OCI-LY3 (cell line): ENCODE measurements around the gene DOCK7.
A peak's percentile ranks its signal among the peaks of the same experiment; 100 is the strongest.

Experiments used
- H2AFZ ChIP-seq: fragments of 200-600, 300-600 bp; shearing (Covaris generic); 2 replicates; pipeline ENCODE4 v1.6.0; 2014; ENCODE audit warnings: antibody characterized with exemption, low read depth, low read length
- H3K27ac ChIP-seq: fragments of 200-600, 300-600 bp; sonication (generic); 2 replicates; pipeline ENCODE4 v1.5.1; 2014; ENCODE audit warnings: mild to moderate bottlenecking, low read length, moderate library complexity, mixed read lengths
- H3K27me3 ChIP-seq: fragments of 200-600, 300-600 bp; sonication (generic); 2 replicates; pipeline ENCODE4 v1.6.1; 2014; ENCODE audit warnings: low read depth, low read length, mixed read lengths
- H3K36me3 ChIP-seq: fragments of 200-600, 300-600 bp; sonication (generic); replicated peaks from 2 replicates; pipeline ENCODE3; 2014; ENCODE audit warnings: low read depth, low read length, mixed read lengths
- H3K4me1 ChIP-seq: fragments of 300-600, 200-600 bp; sonication (generic); 2 replicates; pipeline ENCODE4 v1.6.1; 2014; ENCODE audit warnings: low read length, mixed read lengths
- H3K4me2 ChIP-seq: fragments of 200-600, 300-600 bp; sonication (generic); 2 replicates; pipeline ENCODE4 v1.6.1; 2014; ENCODE audit warnings: low read length, mixed read lengths
- H3K4me3 ChIP-seq: fragments of 300-600, 200-600 bp; sonication (generic); 2 replicates; pipeline ENCODE4 v1.5.1; 2014; ENCODE audit warnings: antibody characterized with exemption, mild to moderate bottlenecking, low read length, moderate library complexity
- H3K79me2 ChIP-seq: fragments of 300-600, 200-600 bp; shearing (Covaris generic); 2 replicates; pipeline ENCODE4 v1.6.1; 2014; ENCODE audit warnings: mild to moderate bottlenecking, low read length, mixed read lengths
- H3K9ac ChIP-seq: fragments of 300-600, 200-600 bp; shearing (Covaris generic); 2 replicates; pipeline ENCODE4 v1.6.0; 2014; ENCODE audit warnings: mild to moderate bottlenecking, low read length, moderate library complexity
- H3K9me3 ChIP-seq: fragments of 200-600, 300-600 bp; shearing (Covaris generic); 2 replicates; pipeline ENCODE4 v1.6.1; 2014; ENCODE audit warnings: low read length, mixed read lengths; ENCODE audit not compliant: insufficient read depth
- H4K20me1 ChIP-seq: fragments of 200-600, 300-600 bp; sonication (generic); 2 replicates; pipeline ENCODE4 v1.6.1; 2016; ENCODE audit warnings: low read length, mixed read lengths; ENCODE audit not compliant: insufficient read depth
- CTCF ChIP-seq: fragments of 200-600, 300-600 bp; sonication (generic); IDR thresholded peaks from 2 replicates; pipeline ENCODE4 v1.5.1; 2014; ENCODE audit warnings: antibody characterized with exemption, low read length, low read depth
- EZH2phosphoT487 ChIP-seq: fragments of 200-600 bp; shearing (Covaris generic); IDR thresholded peaks from 2 replicates; pipeline ENCODE4 v1.6.1; 2018; ENCODE audit warnings: antibody characterized with exemption, mixed run types, low read depth

Gene DOCK7

GRCh38 chr1:62514746-62515423 is 173.3 kb downstream of the DOCK7 start:
- Histone ChIP-seq H3K4me2 (no peak overlapping the region), H3K27ac (no peak overlapping the region)

GRCh38 chr1:62513013-62513412 is 175.2 kb downstream of the DOCK7 start:
- no peaks in the 10 kb centered on the region for H4K20me1 ChIP-seq
- no peak overlapping the region for H3K4me3 ChIP-seq
- no peaks in the 10 kb centered on the region for H3K36me3 ChIP-seq
- H3K4me2 ChIP-seq = no peak overlapping the region
- no peak overlapping the region for H3K9ac ChIP-seq
- no peak overlapping the region for H3K27ac ChIP-seq
- no peaks in the 10 kb centered on the region for H3K27me3 ChIP-seq
- no peaks in the 10 kb centered on the region for H3K79me2 ChIP-seq
- peaks cover 7% of the 10 kb centered on the region for H3K4me1 ChIP-seq
- TF ChIP-seq EZH2phosphoT487 = no peak
- TF ChIP-seq CTCF = no peak
- no peak overlapping the region for H2AFZ ChIP-seq
- no peaks in the 10 kb centered on the region for H3K9me3 ChIP-seq

More at GRCh38 chr1:62514746-62515423, 173.3 kb downstream of the DOCK7 start:
- H3K27me3 ChIP-seq = no peaks in the 10 kb centered on the region
- H2AFZ ChIP-seq = no peak overlapping the region
- no peaks in the 10 kb centered on the region for H4K20me1 ChIP-seq
- H3K4me1 ChIP-seq = peaks cover 7% of the 10 kb centered on the region
- H3K36me3 ChIP-seq = no peaks in the 10 kb centered on the region
- no peak overlapping the region for H3K4me3 ChIP-seq
- TF ChIP-seq CTCF = no peak
- TF ChIP-seq EZH2phosphoT487 = no peak
- no peak overlapping the region for H3K9ac ChIP-seq
- H3K79me2 ChIP-seq = no peaks in the 10 kb centered on the region
- H3K9me3 ChIP-seq = no peaks in the 10 kb centered on the region

GRCh38 chr1:62509028-62509427 is 179.2 kb downstream of the DOCK7 start:
- H3K9me3 ChIP-seq = no peaks in the 10 kb centered on the region
- H2AFZ ChIP-seq = no peak overlapping the region
- no peak overlapping the region for H3K9ac ChIP-seq
- no peak overlapping the region for H3K27ac ChIP-seq
- no peaks in the 10 kb centered on the region for H3K36me3 ChIP-seq
- H3K4me2 ChIP-seq = no peak overlapping the region
- no peaks in the 10 kb centered on the region for H4K20me1 ChIP-seq
- no peaks in the 10 kb centered on the region for H3K4me1 ChIP-seq
- H3K4me3 ChIP-seq = no peak overlapping the region
- H3K27me3 ChIP-seq = no peaks in the 10 kb centered on the region
- H3K79me2 ChIP-seq = no peaks in the 10 kb centered on the region
- TF ChIP-seq EZH2phosphoT487 (no peak), CTCF (no peak)

- H3K4me1 ChIP-seq = no peaks in the 10 kb centered on the region
- H3K4me3 ChIP-seq = no peak overlapping the region
Measured at GRCh38 chr1:62508187-62508758, 179.9 kb downstream of the DOCK7 start.

More at GRCh38 chr1:62508187-62508758, 179.9 kb downstream of the DOCK7 start:
- H3K4me2 ChIP-seq = no peak overlapping the region
- no peak overlapping the region for H2AFZ ChIP-seq
- no peaks in the 10 kb centered on the region for H3K9me3 ChIP-seq
- no peaks in the 10 kb centered on the region for H3K27me3 ChIP-seq
- no peak overlapping the region for H3K27ac ChIP-seq
- H3K36me3 ChIP-seq = no peaks in the 10 kb centered on the region
- H3K79me2 ChIP-seq = no peaks in the 10 kb centered on the region
- no peak overlapping the region for H3K9ac ChIP-seq
- TF ChIP-seq CTCF = peak; percentile 67
- TF ChIP-seq EZH2phosphoT487 = no peak
- no peaks in the 10 kb centered on the region for H4K20me1 ChIP-seq
